SK-N-SH (cell line): ENCODE results near the gene ZNF627. TPM values are rescaled to one million over a fixed set of nuclear protein-coding genes. Genes with fewer than 3 reads are reported as not detected.

ENCODE experiments used
- CTCF ChIA-PET: fragments of 300-600, 350-600 bp; formaldehyde crosslinking; extraction: SDS; loops from one replicate; lab custom pipeline; 2021; lab: Yijun Ruan, JAX
- POLR2A ChIA-PET: fragments of 350-600 bp; sonication (Branson Sonifier 250); formaldehyde crosslinking; extraction: SDS; loops from one replicate; lab custom pipeline; 2020; ENCODE audit warnings: antibody characterized with exemption, inconsistent platforms; lab: Yijun Ruan, JAX
- DNase-seq: peaks from one replicate; pipeline ENCODE4 v3.0.0; 2012
- H2AFZ ChIP-seq: fragments of 200-600 bp; sonication (generic); 2 replicates; pipeline ENCODE4 v1.8.1; 2016; ENCODE audit warnings: antibody characterized with exemption, mild to moderate bottlenecking, low read depth
- H3F3A ChIP-seq: fragments of 200-600 bp; sonication (generic); replicated peaks from 2 replicates; pipeline ENCODE3; 2016; ENCODE audit warnings: antibody characterized with exemption, mild to moderate bottlenecking; ENCODE audit not compliant: insufficient read depth
- H3K27ac ChIP-seq, 2 experiments: fragments of 200-500 bp in 1 of 2; fragments of 200-600 bp in 1 of 2; sonication (Bioruptor generic) in 1 of 2; sonication (generic), shearing (Covaris generic) in 1 of 2; 2 replicates each; pipeline versions ENCODE4 v1.5.1 to v1.6.1; 2014 to 2016; ENCODE audit warnings: low read depth in 2 of 2, inconsistent platforms in 1 of 2, low read length in 1 of 2, mild to moderate bottlenecking in 1 of 2, mixed read lengths in 1 of 2
- H3K27me3 ChIP-seq: fragments of 200-600 bp; sonication (generic), shearing (Covaris generic); 2 replicates; pipeline ENCODE4 v1.6.1; 2016; ENCODE audit warnings: mixed run types; ENCODE audit not compliant: insufficient read depth
- H3K36me3 ChIP-seq, 2 experiments: fragments of 200-500 bp in 1 of 2; fragments of 200-600 bp in 1 of 2; sonication (Bioruptor generic) in 1 of 2; sonication (generic) in 1 of 2; replicated peaks in 1 of 2; 2 replicates each; pipeline versions ENCODE3 to v1.5.1; 2014 to 2016; ENCODE audit warnings: low read length in 1 of 2, mild to moderate bottlenecking in 1 of 2; ENCODE audit not compliant: insufficient read depth in 2 of 2, control insufficient read depth in 1 of 2
- H3K4me1 ChIP-seq, 2 experiments: fragments of 200-500 bp in 1 of 2; fragments of 200-600 bp in 1 of 2; sonication (Bioruptor generic) in 1 of 2; sonication (generic), shearing (Covaris generic) in 1 of 2; 2 replicates each; pipeline versions ENCODE4 v1.5.1 to v1.6.1; 2014 to 2016; ENCODE audit warnings: low read depth in 1 of 2, low read length in 1 of 2, mixed run types in 1 of 2; ENCODE audit not compliant: insufficient read depth in 2 of 2, control insufficient read depth in 1 of 2
- H3K4me2 ChIP-seq: fragments of 200-600 bp; sonication (generic), shearing (Covaris generic); 2 replicates; pipeline ENCODE4 v1.6.1; 2017; ENCODE audit warnings: mixed run types
- H3K4me3 ChIP-seq, 2 experiments: fragments of 200-500 bp in 1 of 2; fragments of 200-600 bp in 1 of 2; sonication (Bioruptor generic) in 1 of 2; sonication (generic), shearing (Covaris generic) in 1 of 2; 2 replicates each; pipeline versions ENCODE4 v1.5.1 to v1.8.1; 2014 to 2016; ENCODE audit warnings: low read depth in 2 of 2, inconsistent platforms in 1 of 2, low read length in 1 of 2, mild to moderate bottlenecking in 1 of 2, mixed read lengths in 1 of 2, moderate library complexity in 1 of 2
- H3K79me2 ChIP-seq: fragments of 200-600 bp; sonication (generic); 2 replicates; pipeline ENCODE4 v1.8.1; 2017; ENCODE audit warnings: mild to moderate bottlenecking; ENCODE audit not compliant: insufficient read depth
- H3K9ac ChIP-seq: fragments of 200-600 bp; sonication (generic); 2 replicates; pipeline ENCODE4 v1.6.1; 2017; ENCODE audit warnings: mixed run types
- H3K9me2 ChIP-seq: fragments of 200-600 bp; sonication (generic); 2 replicates; pipeline ENCODE4 v1.6.1; 2017; ENCODE audit warnings: mixed run types
- H3K9me3 ChIP-seq: fragments of 200-600 bp; sonication (generic); 2 replicates; pipeline ENCODE4 v1.6.1; 2017; ENCODE audit warnings: mixed run types, mild to moderate bottlenecking, moderate library complexity
- H4K20me1 ChIP-seq: fragments of 200-600 bp; sonication (generic); 2 replicates; pipeline ENCODE4 v1.6.1; 2017; ENCODE audit warnings: mild to moderate bottlenecking, mixed run types; ENCODE audit not compliant: insufficient read depth
- ELF1 ChIP-seq: IDR thresholded peaks from 2 replicates; pipeline ENCODE4 v1.4.0; 2012
- EZH2phosphoT487 ChIP-seq: fragments of 200-600 bp; sonication (generic); IDR thresholded peaks from 2 replicates; pipeline ENCODE4 v1.6.1; 2017; ENCODE audit warnings: low read depth, mixed run types, mild to moderate bottlenecking, antibody characterized with exemption, moderate library complexity, borderline replicate concordance
- FOXJ3 ChIP-seq: sonication (generic); formaldehyde crosslinking; IDR thresholded peaks from 2 replicates; pipeline ENCODE4 v1.5.1; 2020; ENCODE audit warnings: mild to moderate bottlenecking, missing genetic modification reagents
- GABPA ChIP-seq: IDR thresholded peaks from 2 replicates; pipeline ENCODE4 v1.4.0; 2012; ENCODE audit warnings: low read depth, mild to moderate bottlenecking
- GATA2 ChIP-seq: sonication (generic); formaldehyde crosslinking; IDR thresholded peaks from 2 replicates; pipeline ENCODE4 v1.5.0; 2020; ENCODE audit warnings: mild to moderate bottlenecking, missing genetic modification reagents
- MXI1 ChIP-seq: IDR thresholded peaks from 2 replicates; pipeline ENCODE4 v1.6.1; 2012; ENCODE audit warnings: mild to moderate bottlenecking, low read depth, low read length, improper control_type of control experiment
- NFIC ChIP-seq: IDR thresholded peaks from 2 replicates; pipeline ENCODE4 v1.4.0; 2012; ENCODE audit warnings: borderline replicate concordance
- NRF1 ChIP-seq: IDR thresholded peaks from 2 replicates; pipeline ENCODE4 v1.6.1; 2012; ENCODE audit warnings: low read depth, mild to moderate bottlenecking, low read length
- POLR2AphosphoS5 ChIP-seq: IDR thresholded peaks from 2 replicates; pipeline ENCODE4 v1.6.1; 2012; ENCODE audit warnings: low read depth, low read length
- RCOR1 ChIP-seq: fragments of 150-350 bp; IDR thresholded peaks from 2 replicates; pipeline ENCODE4 v1.6.1; 2017; ENCODE audit warnings: antibody characterized with exemption, low read length
- RFX5 ChIP-seq: IDR thresholded peaks from 2 replicates; pipeline ENCODE4 v1.6.1; 2012; ENCODE audit warnings: mild to moderate bottlenecking, improper control_type of control experiment, low read length
- RXRA ChIP-seq: IDR thresholded peaks from 2 replicates; pipeline ENCODE4 v1.4.0; 2012; ENCODE audit warnings: low read depth, mild to moderate bottlenecking, borderline replicate concordance
- SMC3 ChIP-seq: IDR thresholded peaks from 2 replicates; pipeline ENCODE4 v1.6.1; 2012; ENCODE audit warnings: low read depth, low read length, improper control_type of control experiment
- TEAD4 ChIP-seq: IDR thresholded peaks from 2 replicates; pipeline ENCODE4 v1.4.0; 2012; ENCODE audit warnings: mild to moderate bottlenecking, borderline replicate concordance; ENCODE audit not compliant: insufficient read depth
- WGBS: methylation state at CpG from one replicate; pipeline ENCODE4 v1.1.6; 2017; ENCODE audit warnings: low lambda C conversion rate; 5-methylcytosine and 5-hydroxymethylcytosine counted together
- polyA plus RNA-seq, 3 experiments: library from polyadenylated mRNA; depleted of rRNA; stranded (reverse); fragments of >200 nt; gene quantifications; 2 replicates each; pipeline ENCODE4 v1.2.3, GENCODE V29; 2012
- TF ChIP-seq, protein P1 (sequence below): IDR thresholded peaks from 2 replicates; pipeline ENCODE4 v1.4.0; 2012; ENCODE audit warnings: low read depth, borderline replicate concordance
- TF ChIP-seq, protein P2 (sequence below): fragments of 200-600 bp; sonication (generic); IDR thresholded peaks from 2 replicates; pipeline ENCODE4 v1.6.1; 2017; ENCODE audit warnings: antibody characterized with exemption, mild to moderate bottlenecking, moderate library complexity
- TF ChIP-seq, protein P3 (sequence below): fragments of 150-350 bp; IDR thresholded peaks from 2 replicates; pipeline ENCODE4 v1.6.1; 2016; ENCODE audit warnings: mild to moderate bottlenecking, low read depth, low read length
- TF ChIP-seq, protein P4 (sequence below): IDR thresholded peaks from 2 replicates; pipeline ENCODE4 v1.4.0; 2012; ENCODE audit warnings: low read depth, borderline replicate concordance
- TF ChIP-seq, protein P5 (sequence below): IDR thresholded peaks from 2 replicates; pipeline ENCODE4 v1.4.0; 2012; ENCODE audit warnings: low read depth
- TF ChIP-seq, protein P6 (sequence below): IDR thresholded peaks from 2 replicates; pipeline ENCODE4 v1.6.1; 2012; ENCODE audit warnings: mild to moderate bottlenecking, low read depth, low read length, moderate library complexity

The ZNF627 gene
- polyA plus RNA-seq, 1 of the 3 experiments (the other 2 are of a cell fraction), result 5.8 TPM

DNA sequence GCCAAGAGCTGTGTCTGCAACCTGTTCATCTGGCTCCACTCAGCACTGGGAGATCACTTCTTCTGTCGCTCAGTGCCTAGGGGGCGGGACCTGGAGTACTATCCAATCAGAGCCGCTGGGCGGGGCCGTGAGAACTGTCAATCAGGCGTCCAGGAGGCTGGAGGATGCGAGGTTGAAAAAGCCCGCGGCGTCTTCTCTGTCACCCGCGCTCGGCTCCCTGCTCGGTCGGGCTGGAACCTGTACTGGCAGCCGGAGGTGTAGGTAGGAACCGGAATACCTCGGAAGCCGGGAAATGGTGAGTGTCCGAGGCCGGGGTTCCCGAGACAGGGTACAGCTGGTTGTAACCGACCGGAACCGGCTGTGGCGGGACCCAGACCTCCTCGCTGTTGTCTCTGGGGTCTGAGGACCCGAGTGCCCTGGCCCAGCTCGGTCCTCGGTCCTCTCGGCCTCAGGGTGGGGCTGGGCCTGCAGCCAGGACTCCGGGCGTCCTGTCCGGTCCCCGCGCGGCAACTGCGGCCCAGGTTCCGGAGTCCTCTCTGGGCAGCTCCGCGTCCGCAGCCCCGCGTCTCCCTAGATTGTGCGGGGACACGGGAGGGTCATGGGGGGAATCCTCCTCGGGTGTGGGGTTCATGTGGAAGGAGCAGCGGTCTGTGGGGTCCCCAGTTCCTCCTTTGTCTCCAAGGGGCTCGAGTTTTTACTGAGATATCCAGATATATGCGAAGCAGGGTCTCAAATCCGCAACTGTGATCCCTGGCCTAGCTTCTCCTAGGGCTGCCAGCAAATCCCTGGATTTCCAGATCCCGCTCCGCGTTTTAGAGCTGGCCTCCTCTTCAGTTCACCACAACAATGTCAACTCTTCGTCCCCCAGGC lies 42.6 kb downstream of the ZNF627 start:
- 1% methylated on average over 30 of the region's 55 CpGs for WGBS
- peak overlapping the region; percentile 65 to 99 for H3K4me3 ChIP-seq
- no peaks in the 10 kb centered on the region for H3K27me3 ChIP-seq
- ChIA-PET POLR2A (interaction anchor here (0.6 to 1.3 kb wide), 3 partner anchors 43 to 368 kb away, joined by 3 to 9 read pairs (median 7); partner anchors contain the start of gene ZNF627), CTCF (interaction anchor here (0.7 to 1.1 kb wide), 3 partner anchors 17 to 349 kb away, joined by 3 to 4 read pairs (median 3); no protein-coding TSS in a partner anchor)
- peak; percentile 95 for DNase-seq
- H3F3A ChIP-seq, result no peaks in the 10 kb centered on the region
- H3K9me2 ChIP-seq, result no peaks in the 10 kb centered on the region
- no peaks in the 10 kb centered on the region for H4K20me1 ChIP-seq
- H3K36me3 ChIP-seq, result peaks cover 0 to 3% of the 10 kb centered on the region in 2 experiments
- peak overlapping the region; percentile 84 for H3K9ac ChIP-seq
- H2AFZ ChIP-seq, result peak overlapping the region; percentile 99
- H3K79me2 ChIP-seq, result peaks cover 13% of the 10 kb centered on the region
- no peaks in the 10 kb centered on the region for H3K9me3 ChIP-seq
- H3K4me1 ChIP-seq, result peaks cover 0 to 2% of the 10 kb centered on the region in 2 experiments; a peak in 1 of 4 replicates
- peak overlapping the region; percentile 98 for H3K4me2 ChIP-seq
- peak overlapping the region; percentile 41 to 66 for H3K27ac ChIP-seq
- peak; percentile 94 for TF ChIP-seq MXI1
- TF ChIP-seq, protein P1, sequence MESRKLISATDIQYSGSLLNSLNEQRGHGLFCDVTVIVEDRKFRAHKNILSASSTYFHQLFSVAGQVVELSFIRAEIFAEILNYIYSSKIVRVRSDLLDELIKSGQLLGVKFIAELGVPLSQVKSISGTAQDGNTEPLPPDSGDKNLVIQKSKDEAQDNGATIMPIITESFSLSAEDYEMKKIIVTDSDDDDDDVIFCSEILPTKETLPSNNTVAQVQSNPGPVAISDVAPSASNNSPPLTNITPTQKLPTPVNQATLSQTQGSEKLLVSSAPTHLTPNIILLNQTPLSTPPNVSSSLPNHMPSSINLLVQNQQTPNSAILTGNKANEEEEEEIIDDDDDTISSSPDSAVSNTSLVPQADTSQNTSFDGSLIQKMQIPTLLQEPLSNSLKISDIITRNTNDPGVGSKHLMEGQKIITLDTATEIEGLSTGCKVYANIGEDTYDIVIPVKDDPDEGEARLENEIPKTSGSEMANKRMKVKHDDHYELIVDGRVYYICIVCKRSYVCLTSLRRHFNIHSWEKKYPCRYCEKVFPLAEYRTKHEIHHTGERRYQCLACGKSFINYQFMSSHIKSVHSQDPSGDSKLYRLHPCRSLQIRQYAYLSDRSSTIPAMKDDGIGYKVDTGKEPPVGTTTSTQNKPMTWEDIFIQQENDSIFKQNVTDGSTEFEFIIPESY, result no peak
- TF ChIP-seq NFIC, result 0 out of 2 replicates have a peak, but pooled peaks have one; percentile 4
- 0 out of 2 replicates have a peak, but pooled peaks have one; percentile 36 for TF ChIP-seq POLR2AphosphoS5
- TF ChIP-seq, protein P2, sequence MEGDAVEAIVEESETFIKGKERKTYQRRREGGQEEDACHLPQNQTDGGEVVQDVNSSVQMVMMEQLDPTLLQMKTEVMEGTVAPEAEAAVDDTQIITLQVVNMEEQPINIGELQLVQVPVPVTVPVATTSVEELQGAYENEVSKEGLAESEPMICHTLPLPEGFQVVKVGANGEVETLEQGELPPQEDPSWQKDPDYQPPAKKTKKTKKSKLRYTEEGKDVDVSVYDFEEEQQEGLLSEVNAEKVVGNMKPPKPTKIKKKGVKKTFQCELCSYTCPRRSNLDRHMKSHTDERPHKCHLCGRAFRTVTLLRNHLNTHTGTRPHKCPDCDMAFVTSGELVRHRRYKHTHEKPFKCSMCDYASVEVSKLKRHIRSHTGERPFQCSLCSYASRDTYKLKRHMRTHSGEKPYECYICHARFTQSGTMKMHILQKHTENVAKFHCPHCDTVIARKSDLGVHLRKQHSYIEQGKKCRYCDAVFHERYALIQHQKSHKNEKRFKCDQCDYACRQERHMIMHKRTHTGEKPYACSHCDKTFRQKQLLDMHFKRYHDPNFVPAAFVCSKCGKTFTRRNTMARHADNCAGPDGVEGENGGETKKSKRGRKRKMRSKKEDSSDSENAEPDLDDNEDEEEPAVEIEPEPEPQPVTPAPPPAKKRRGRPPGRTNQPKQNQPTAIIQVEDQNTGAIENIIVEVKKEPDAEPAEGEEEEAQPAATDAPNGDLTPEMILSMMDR, result no peak
- TF ChIP-seq GATA2 (CRISPR knock-in tag), result no peak
- TF ChIP-seq ELF1, result no peak
- TF ChIP-seq GABPA, result no peak
- TF ChIP-seq NRF1, result no peak
- TF ChIP-seq RCOR1, result no peak
- TF ChIP-seq, protein P3, sequence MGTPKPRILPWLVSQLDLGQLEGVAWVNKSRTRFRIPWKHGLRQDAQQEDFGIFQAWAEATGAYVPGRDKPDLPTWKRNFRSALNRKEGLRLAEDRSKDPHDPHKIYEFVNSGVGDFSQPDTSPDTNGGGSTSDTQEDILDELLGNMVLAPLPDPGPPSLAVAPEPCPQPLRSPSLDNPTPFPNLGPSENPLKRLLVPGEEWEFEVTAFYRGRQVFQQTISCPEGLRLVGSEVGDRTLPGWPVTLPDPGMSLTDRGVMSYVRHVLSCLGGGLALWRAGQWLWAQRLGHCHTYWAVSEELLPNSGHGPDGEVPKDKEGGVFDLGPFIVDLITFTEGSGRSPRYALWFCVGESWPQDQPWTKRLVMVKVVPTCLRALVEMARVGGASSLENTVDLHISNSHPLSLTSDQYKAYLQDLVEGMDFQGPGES, result peak; percentile 46; the same call in 1 of the 2 replicates
- no peak for TF ChIP-seq FOXJ3 (CRISPR knock-in tag)
- 0 out of 2 replicates have a peak, but pooled peaks have one; percentile 48 for TF ChIP-seq RFX5
- no peak for TF ChIP-seq SMC3
- TF ChIP-seq, protein P4, sequence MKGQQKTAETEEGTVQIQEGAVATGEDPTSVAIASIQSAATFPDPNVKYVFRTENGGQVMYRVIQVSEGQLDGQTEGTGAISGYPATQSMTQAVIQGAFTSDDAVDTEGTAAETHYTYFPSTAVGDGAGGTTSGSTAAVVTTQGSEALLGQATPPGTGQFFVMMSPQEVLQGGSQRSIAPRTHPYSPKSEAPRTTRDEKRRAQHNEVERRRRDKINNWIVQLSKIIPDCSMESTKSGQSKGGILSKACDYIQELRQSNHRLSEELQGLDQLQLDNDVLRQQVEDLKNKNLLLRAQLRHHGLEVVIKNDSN, result no peak
- TF ChIP-seq EZH2phosphoT487, result no peak
- no peak for TF ChIP-seq RXRA
- TF ChIP-seq, protein P5, sequence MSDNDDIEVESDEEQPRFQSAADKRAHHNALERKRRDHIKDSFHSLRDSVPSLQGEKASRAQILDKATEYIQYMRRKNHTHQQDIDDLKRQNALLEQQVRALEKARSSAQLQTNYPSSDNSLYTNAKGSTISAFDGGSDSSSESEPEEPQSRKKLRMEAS, result peak; percentile 77
- TF ChIP-seq, protein P6, sequence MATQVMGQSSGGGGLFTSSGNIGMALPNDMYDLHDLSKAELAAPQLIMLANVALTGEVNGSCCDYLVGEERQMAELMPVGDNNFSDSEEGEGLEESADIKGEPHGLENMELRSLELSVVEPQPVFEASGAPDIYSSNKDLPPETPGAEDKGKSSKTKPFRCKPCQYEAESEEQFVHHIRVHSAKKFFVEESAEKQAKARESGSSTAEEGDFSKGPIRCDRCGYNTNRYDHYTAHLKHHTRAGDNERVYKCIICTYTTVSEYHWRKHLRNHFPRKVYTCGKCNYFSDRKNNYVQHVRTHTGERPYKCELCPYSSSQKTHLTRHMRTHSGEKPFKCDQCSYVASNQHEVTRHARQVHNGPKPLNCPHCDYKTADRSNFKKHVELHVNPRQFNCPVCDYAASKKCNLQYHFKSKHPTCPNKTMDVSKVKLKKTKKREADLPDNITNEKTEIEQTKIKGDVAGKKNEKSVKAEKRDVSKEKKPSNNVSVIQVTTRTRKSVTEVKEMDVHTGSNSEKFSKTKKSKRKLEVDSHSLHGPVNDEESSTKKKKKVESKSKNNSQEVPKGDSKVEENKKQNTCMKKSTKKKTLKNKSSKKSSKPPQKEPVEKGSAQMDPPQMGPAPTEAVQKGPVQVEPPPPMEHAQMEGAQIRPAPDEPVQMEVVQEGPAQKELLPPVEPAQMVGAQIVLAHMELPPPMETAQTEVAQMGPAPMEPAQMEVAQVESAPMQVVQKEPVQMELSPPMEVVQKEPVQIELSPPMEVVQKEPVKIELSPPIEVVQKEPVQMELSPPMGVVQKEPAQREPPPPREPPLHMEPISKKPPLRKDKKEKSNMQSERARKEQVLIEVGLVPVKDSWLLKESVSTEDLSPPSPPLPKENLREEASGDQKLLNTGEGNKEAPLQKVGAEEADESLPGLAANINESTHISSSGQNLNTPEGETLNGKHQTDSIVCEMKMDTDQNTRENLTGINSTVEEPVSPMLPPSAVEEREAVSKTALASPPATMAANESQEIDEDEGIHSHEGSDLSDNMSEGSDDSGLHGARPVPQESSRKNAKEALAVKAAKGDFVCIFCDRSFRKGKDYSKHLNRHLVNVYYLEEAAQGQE, result no peak
- TF ChIP-seq TEAD4, result no peak
